Thoracic aorta (tissue), 2 donors: ENCODE data around the gene IL6R. TPM values are rescaled to one million over a fixed set of nuclear protein-coding genes. Genes with fewer than 3 reads are reported as not detected.

Experiments
- ATAC-seq: fragments of 150-250 bp; one replicate; pipeline ENCODE4 v1.8.0; 2017; ENCODE audit warnings: low read depth; ENCODE audit not compliant: insufficient number of reproducible peaks, low FRiP score
- DNase-seq: peaks from one replicate; pipeline ENCODE4 v3.0.0-alpha.2; 2020; ENCODE audit warnings: low spot score
- H3K27ac ChIP-seq, 2 donors: fragments of 200-600 bp; sonication (generic); 1 replicate in 1 of 2; 2 replicates in 1 of 2; pipeline ENCODE4 v1.5.1; 2016; ENCODE audit warnings: mild to moderate bottlenecking in 2 of 2, moderate library complexity in 2 of 2
- H3K27me3 ChIP-seq: fragments of 200-600 bp; sonication (generic); replicated peaks from 2 replicates; pipeline ENCODE4 v1.6.0; 2016; ENCODE audit warnings: mild to moderate bottlenecking; ENCODE audit not compliant: insufficient read depth
- H3K36me3 ChIP-seq: fragments of 200-600 bp; sonication (generic); one replicate; pipeline ENCODE4 v1.5.1; 2016
- H3K4me1 ChIP-seq, 2 donors: fragments of 200-600 bp; sonication (generic); 1 replicate in 1 of 2; 2 replicates in 1 of 2; pipeline versions ENCODE4 v1.5.1 to v1.6.0; 2016; ENCODE audit warnings: low read depth in 2 of 2, mild to moderate bottlenecking in 1 of 2; ENCODE audit not compliant: control insufficient read depth in 1 of 2
- H3K4me3 ChIP-seq: fragments of 200-600 bp; sonication (generic); 2 replicates; pipeline ENCODE4 v1.5.1; 2016; ENCODE audit warnings: mild to moderate bottlenecking
- H3K9me3 ChIP-seq: fragments of 200-600 bp; sonication (generic); 2 replicates; pipeline ENCODE4 v1.5.1; 2016
- total RNA-seq, 2 donors: library from RNA; depleted of rRNA; stranded (reverse); fragments of >200 nt; gene quantifications; one replicate each; pipeline versions ENCODE4 v1.1.0 to v1.2.3, GENCODE V29; 2016
- TF ChIP-seq, protein P1 (sequence below): fragments of 200-600 bp; sonication (generic); IDR thresholded peaks from one replicate; pipeline ENCODE4 v1.5.1; 2019; ENCODE audit warnings: antibody characterized with exemption

The IL6R gene
- total RNA-seq, 2 donors from 2014 or later, result 25.8 to 48.3 TPM

- TF ChIP-seq, protein P1, sequence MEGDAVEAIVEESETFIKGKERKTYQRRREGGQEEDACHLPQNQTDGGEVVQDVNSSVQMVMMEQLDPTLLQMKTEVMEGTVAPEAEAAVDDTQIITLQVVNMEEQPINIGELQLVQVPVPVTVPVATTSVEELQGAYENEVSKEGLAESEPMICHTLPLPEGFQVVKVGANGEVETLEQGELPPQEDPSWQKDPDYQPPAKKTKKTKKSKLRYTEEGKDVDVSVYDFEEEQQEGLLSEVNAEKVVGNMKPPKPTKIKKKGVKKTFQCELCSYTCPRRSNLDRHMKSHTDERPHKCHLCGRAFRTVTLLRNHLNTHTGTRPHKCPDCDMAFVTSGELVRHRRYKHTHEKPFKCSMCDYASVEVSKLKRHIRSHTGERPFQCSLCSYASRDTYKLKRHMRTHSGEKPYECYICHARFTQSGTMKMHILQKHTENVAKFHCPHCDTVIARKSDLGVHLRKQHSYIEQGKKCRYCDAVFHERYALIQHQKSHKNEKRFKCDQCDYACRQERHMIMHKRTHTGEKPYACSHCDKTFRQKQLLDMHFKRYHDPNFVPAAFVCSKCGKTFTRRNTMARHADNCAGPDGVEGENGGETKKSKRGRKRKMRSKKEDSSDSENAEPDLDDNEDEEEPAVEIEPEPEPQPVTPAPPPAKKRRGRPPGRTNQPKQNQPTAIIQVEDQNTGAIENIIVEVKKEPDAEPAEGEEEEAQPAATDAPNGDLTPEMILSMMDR, result no peak
- no peaks in the 10 kb centered on the region for H3K4me1 ChIP-seq
- H3K4me3 ChIP-seq, result no peak overlapping the region
- no peak overlapping the region for H3K27ac ChIP-seq
- H3K27me3 ChIP-seq, result no peaks in the 10 kb centered on the region
- no peak for DNase-seq
- H3K36me3 ChIP-seq, result no peaks in the 10 kb centered on the region
- H3K9me3 ChIP-seq, result no peaks in the 10 kb centered on the region
- no peak for ATAC-seq
Measured at GRCh38 chr1:154398141-154398540, 7.0 kb upstream of the IL6R start.

DNA sequence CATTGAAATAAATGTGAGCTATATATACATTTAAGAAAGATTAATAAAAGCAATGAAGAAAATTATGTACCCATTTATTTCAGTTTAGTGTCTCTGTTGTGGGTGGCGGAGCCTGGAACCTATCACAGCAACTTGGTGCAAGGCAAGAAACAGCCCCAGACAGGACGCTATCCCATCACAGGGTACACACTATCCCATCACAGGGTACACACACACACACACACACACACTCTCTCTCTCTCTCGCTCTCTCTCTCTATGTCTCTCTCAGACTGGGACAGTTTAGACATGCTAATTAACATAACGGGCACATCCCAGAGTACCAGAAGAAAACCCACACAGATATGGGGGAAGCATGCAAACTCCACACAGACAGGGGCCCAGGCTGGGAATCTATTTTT, 6.5 kb upstream of the IL6R start:
- DNase-seq, result no peak

GRCh38 chr1:154400381-154400801, 4.8 kb upstream of the IL6R start:
- Histone ChIP-seq H3K27ac (no peak overlapping the region), H3K36me3 (no peaks in the 10 kb centered on the region), H3K27me3 (no peaks in the 10 kb centered on the region), H3K4me1 (peaks cover 0 to 7% of the 10 kb centered on the region in 2 donors), H3K4me3 (no peak overlapping the region), H3K9me3 (no peaks in the 10 kb centered on the region)
- DNase-seq (no peak), ATAC-seq (no peak)
- TF ChIP-seq, protein P1, result no peak

More for the DNA sequence above, 6.5 kb upstream of the IL6R start:
- ATAC-seq, result no peak
- no peak overlapping the region for H3K4me3 ChIP-seq
- no peaks in the 10 kb centered on the region for H3K9me3 ChIP-seq
- H3K27ac ChIP-seq, result no peak overlapping the region
- no peaks in the 10 kb centered on the region for H3K27me3 ChIP-seq
- no peaks in the 10 kb centered on the region for H3K36me3 ChIP-seq
- TF ChIP-seq, protein P1, result no peak
- no peaks in the 10 kb centered on the region for H3K4me1 ChIP-seq

GRCh38 chr1:154402409-154402921, 2.7 kb upstream of the IL6R start:
- Histone ChIP-seq H3K4me1 (peaks cover 10 to 26% of the 10 kb centered on the region in 2 donors), H3K36me3 (no peaks in the 10 kb centered on the region), H3K27me3 (no peaks in the 10 kb centered on the region), H3K4me3 (no peak overlapping the region), H3K27ac (no peak overlapping the region), H3K9me3 (no peaks in the 10 kb centered on the region)
- ATAC-seq (no peak), DNase-seq (no peak)
- TF ChIP-seq, protein P1, result no peak

- no peak overlapping the region for H3K27ac ChIP-seq
- DNase-seq, result no peak
Measured at GRCh38 chr1:154403261-154403943, 1.7 kb upstream of the IL6R start.

More at GRCh38 chr1:154403261-154403943, 1.7 kb upstream of the IL6R start:
- no peaks in the 10 kb centered on the region for H3K9me3 ChIP-seq
- TF ChIP-seq, protein P1, result no peak
- no peak for ATAC-seq
- H3K4me1 ChIP-seq, result peaks cover 12 to 28% of the 10 kb centered on the region in 2 donors
- no peaks in the 10 kb centered on the region for H3K36me3 ChIP-seq
- no peak overlapping the region for H3K4me3 ChIP-seq
- no peaks in the 10 kb centered on the region for H3K27me3 ChIP-seq
